SH-SY5Y (cell line): ENCODE results near the gene STRIP2.

Source experiments
- GATA2 ChIP-seq: IDR thresholded peaks from 2 replicates; pipeline ENCODE4 v1.6.1; 2011; ENCODE audit warnings: mild to moderate bottlenecking, low read depth, low read length
- GATA3 ChIP-seq: IDR thresholded peaks from 2 replicates; pipeline ENCODE4 v1.6.1; 2011; ENCODE audit warnings: low read depth, mild to moderate bottlenecking, low read length, moderate library complexity

GRCh38 chr7:129498021-129498420 is 63.8 kb downstream of the STRIP2 start:
- TF ChIP-seq GATA3 (no peak), GATA2 (no peak)
